ENCODE measurements around the gene NR2C2AP. TPM values are rescaled to one million over a fixed set of nuclear protein-coding genes. Genes with fewer than 3 reads are reported as not detected.

NR2C2AP gene
- polyA plus RNA-seq, 1 donor, result 11.4 TPM

DNA sequence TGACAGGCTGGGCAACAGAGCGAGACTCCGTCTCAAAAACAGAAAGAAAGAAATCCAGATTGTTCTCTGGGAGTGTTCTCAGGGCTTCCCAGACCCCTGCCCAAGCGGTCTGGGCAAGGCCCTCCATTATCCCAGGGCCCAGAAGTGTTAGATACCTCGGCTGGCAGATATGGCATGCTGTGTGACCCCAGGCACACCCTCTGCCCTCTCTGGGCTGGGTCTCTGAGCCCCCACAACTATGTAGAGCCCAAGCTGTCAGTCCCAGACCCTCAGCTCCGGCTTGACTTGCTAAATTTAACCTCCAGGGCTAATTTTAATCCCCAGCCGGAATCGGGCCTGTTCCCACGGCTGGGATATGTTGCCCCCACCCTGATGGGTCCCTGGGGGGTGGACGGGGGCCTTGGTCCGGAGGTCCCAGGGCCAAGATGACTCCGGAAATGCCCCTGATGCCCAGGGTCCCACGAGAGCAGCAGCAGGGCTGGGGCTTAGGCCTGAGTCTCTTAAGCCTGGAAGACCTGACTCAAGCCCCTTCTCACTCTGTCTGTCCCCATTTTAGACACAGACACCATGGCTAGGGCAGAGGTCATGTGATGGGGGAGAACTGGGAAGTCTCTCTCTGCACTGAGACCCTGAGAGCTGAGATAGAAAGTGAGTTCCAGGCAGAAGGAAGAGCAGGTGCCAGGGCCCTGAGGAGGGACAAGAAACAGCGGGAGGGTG is 50.4 kb downstream of the NR2C2AP start:
- DNase-seq, result no peak

DNA sequence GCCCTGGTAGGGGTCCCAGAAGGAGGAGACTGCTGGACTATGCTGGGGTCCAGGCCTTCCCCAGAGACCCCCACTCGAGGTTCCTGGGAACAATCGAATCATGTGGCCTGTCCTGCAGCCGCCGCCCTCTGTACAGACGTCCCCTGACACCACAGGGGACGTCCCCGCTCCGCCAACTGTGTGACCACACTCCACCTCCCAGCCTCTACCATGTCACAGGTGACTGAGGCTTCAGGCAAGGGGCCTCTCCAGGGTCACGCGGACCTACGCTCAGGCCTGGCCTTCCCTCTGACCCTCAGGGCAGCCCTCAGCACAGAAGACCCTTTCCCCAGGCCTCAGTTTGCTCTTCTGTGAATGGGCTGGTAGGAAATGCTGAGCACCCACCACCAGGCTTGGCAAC is 51.8 kb downstream of the NR2C2AP start:
- no peak for DNase-seq

Other genes with a start within 250 kb of the NR2C2AP start
- gene SUGP2, start 169.9 kb downstream of the NR2C2AP start, polyA plus RNA-seq (ENCODE audit: insufficient read length), result 129 TPM
- gene ARMC6, start 169.8 kb downstream of the NR2C2AP start, polyA plus RNA-seq (ENCODE audit: insufficient read length), result 40.9 TPM
- 20.0 TPM for gene SLC25A42, start 139.4 kb downstream of the NR2C2AP start, polyA plus RNA-seq (ENCODE audit: insufficient read length)
- 26.1 TPM for gene TMEM161A, start 64.9 kb downstream of the NR2C2AP start, polyA plus RNA-seq (ENCODE audit: insufficient read length)
- 1.8 TPM for gene MEF2B, start 33.2 kb downstream of the NR2C2AP start, polyA plus RNA-seq (ENCODE audit: insufficient read length)
- 18.7 TPM for gene BORCS8, start 11.3 kb downstream of the NR2C2AP start, polyA plus RNA-seq (ENCODE audit: insufficient read length)
- 62.1 TPM for gene RFXANK, start 11.2 kb downstream of the NR2C2AP start, polyA plus RNA-seq (ENCODE audit: insufficient read length)
- gene NCAN, start 8.5 kb upstream of the NR2C2AP start, polyA plus RNA-seq (ENCODE audit: insufficient read length), result 0.05 TPM
- gene TM6SF2, start 69.9 kb upstream of the NR2C2AP start, polyA plus RNA-seq (ENCODE audit: insufficient read length), result 3.4 TPM
- 57.4 TPM for gene SUGP1, start 117.1 kb upstream of the NR2C2AP start, polyA plus RNA-seq (ENCODE audit: insufficient read length)
- gene MAU2, start 117.4 kb upstream of the NR2C2AP start, polyA plus RNA-seq (ENCODE audit: insufficient read length), result 70.1 TPM
- 43.1 TPM for gene GATAD2A, start 202.3 kb upstream of the NR2C2AP start, polyA plus RNA-seq (ENCODE audit: insufficient read length)